VCaP (cell line): ENCODE results near the gene CST9L.

Experiments
- H3K27ac ChIP-seq: fragments of 450-650 bp; 2 replicates; pipeline ENCODE4 v1.5.1; 2017
- CTCF ChIP-seq: fragments of 450-650 bp; conservative IDR thresholded peaks from 2 replicates; pipeline ENCODE4 v1.5.1; 2017; ENCODE audit warnings: mild to moderate bottlenecking, moderate library complexity

Gene CST9L

GRCh38 chr20:23568320-23568970 lies at the start of gene CST9L:
Gene CST9L (minus strand): TSS chr20:23568484. CDS start chr20:23568450, 34 bp downstream.
- no peak within 1 kb of the TSS for H3K27ac ChIP-seq
- TF ChIP-seq CTCF = no peak

GRCh38 chr20:23614163-23614562 lies 45.9 kb upstream of the CST9L start:
- no peak for TF ChIP-seq CTCF
- H3K27ac ChIP-seq = no peak overlapping the region

- no peak overlapping the region for H3K27ac ChIP-seq
- no peak for TF ChIP-seq CTCF
Measured at GRCh38 chr20:23613676-23614075, 45.4 kb upstream of the CST9L start.

- TF ChIP-seq CTCF = no peak
- no peak overlapping the region for H3K27ac ChIP-seq
Measured at GRCh38 chr20:23612396-23612795, 44.1 kb upstream of the CST9L start.

GRCh38 chr20:23609486-23610109 lies 41.3 kb upstream of the CST9L start:
- H3K27ac ChIP-seq = no peak overlapping the region
- no peak for TF ChIP-seq CTCF

- no peak overlapping the region for H3K27ac ChIP-seq
- TF ChIP-seq CTCF = no peak
Measured at GRCh38 chr20:23608251-23608846, 40.1 kb upstream of the CST9L start.

GRCh38 chr20:23607497-23608245 lies 39.4 kb upstream of the CST9L start:
- H3K27ac ChIP-seq = no peak overlapping the region
- no peak for TF ChIP-seq CTCF
